K562 (cell line): ENCODE measurements around the gene CYSRT1. TPM values are rescaled to one million over a fixed set of nuclear protein-coding genes. Genes with fewer than 3 reads are reported as not detected.
A peak's percentile ranks its signal among the peaks of the same experiment; 100 is the strongest.

Experiments used
- ATAC-seq: fragments of 200-7000 bp; cut with Tn5 transposase; 3 replicates; pipeline ENCODE4 v1.9.1; 2020; ENCODE audit warnings: moderate library complexity
- BruUV-seq: library from RNA; stranded (reverse); fragments of 400-500 nt; replicated peaks from 2 replicates; lab custom pipeline; 2021; lab: Mats Ljungman, UMichigan
- CTCF ChIA-PET: fragments of 300-600 bp; formaldehyde crosslinking; extraction: SDS; loops from one replicate; lab custom pipeline; 2021; ENCODE audit warnings: low intra/inter-chr PET ratio; lab: Yijun Ruan, JAX
- POLR2A ChIA-PET: fragments of 300-600, 350-650 bp; sonication (Branson Sonifier 250); formaldehyde crosslinking; extraction: SDS; loops from one replicate; lab custom pipeline; 2021; ENCODE audit warnings: antibody characterized with exemption, inconsistent platforms; lab: Yijun Ruan, JAX
- DNase-seq, 4 experiments: peaks; one replicate each; pipeline versions ENCODE4 v3.0.0 to v3.0.0-alpha.2; 2011 to 2018; ENCODE audit warnings: low spot score in 3 of 4, mixed read lengths in 3 of 4; ENCODE audit errors: extremely low read depth in 1 of 4
- FAIRE-seq: peaks from 2 replicates; lab custom pipeline; 2011; peaks lifted over from hg19 to GRCh38; lab: Jason Lieb, UNC
- H2AFZ ChIP-seq: 2 replicates; pipeline ENCODE4 v1.6.0; 2011; ENCODE audit warnings: low read depth, low read length, control low read depth, inconsistent platforms
- H3K27ac ChIP-seq: fragments of 200-600 bp; 3 replicates; pipeline ENCODE4 v1.8.0; 2011; ENCODE audit warnings: low read depth, mild to moderate bottlenecking, control low read depth, inconsistent platforms, low read length, moderate library complexity, mixed read lengths; ENCODE audit errors: extremely low read depth
- H3K27me3 ChIP-seq, 2 experiments: fragments of 300-600 bp in 1 of 2; 2 replicates in 1 of 2; 3 replicates in 1 of 2; pipeline versions ENCODE4 v1.6.0 to v1.8.0; 2011; ENCODE audit warnings: inconsistent platforms in 2 of 2, low read length in 2 of 2, mild to moderate bottlenecking in 1 of 2, mixed read lengths in 1 of 2, moderate library complexity in 1 of 2; ENCODE audit not compliant: control insufficient read depth in 2 of 2, insufficient read depth in 2 of 2
- H3K36me3 ChIP-seq: fragments of 300-600 bp; 3 replicates; pipeline ENCODE4 v1.8.0; 2011; ENCODE audit warnings: mild to moderate bottlenecking, low read length, inconsistent platforms; ENCODE audit not compliant: control insufficient read depth, insufficient read depth
- H3K4me1 ChIP-seq, 2 experiments: fragments of 200-600 bp in 1 of 2; replicated peaks in 1 of 2; 2 replicates in 1 of 2; 3 replicates in 1 of 2; pipeline versions ENCODE4 v1.5.1 to v1.8.0; 2011; ENCODE audit warnings: inconsistent platforms in 2 of 2, low read length in 2 of 2, mild to moderate bottlenecking in 1 of 2, mixed read lengths in 1 of 2, moderate library complexity in 1 of 2; ENCODE audit not compliant: control insufficient read depth in 2 of 2, insufficient read depth in 2 of 2
- H3K4me2 ChIP-seq: 2 replicates; pipeline ENCODE4 v1.6.1; 2011; ENCODE audit warnings: low read length, control low read depth, inconsistent platforms, mixed read lengths; ENCODE audit not compliant: insufficient read depth
- H3K4me3 ChIP-seq: fragments of 200-600 bp; sonication (generic), shearing (Covaris generic); 2 replicates; pipeline ENCODE4 v1.5.1; 2016; ENCODE audit warnings: control low read depth, inconsistent platforms
- H3K79me2 ChIP-seq: fragments of 200-600 bp; 3 replicates; pipeline ENCODE4 v1.8.0; 2011; ENCODE audit warnings: low read length, inconsistent platforms; ENCODE audit not compliant: control insufficient read depth, insufficient read depth
- H3K9ac ChIP-seq, 2 experiments: 2 replicates each; pipeline versions ENCODE4 v1.6.0 to v1.6.1; 2011; ENCODE audit warnings: low read depth in 2 of 2, low read length in 2 of 2, control low read depth in 1 of 2, inconsistent platforms in 1 of 2, mild to moderate bottlenecking in 1 of 2, mixed read lengths in 1 of 2; ENCODE audit not compliant: insufficient read depth in 1 of 2
- H3K9me1 ChIP-seq: one replicate; pipeline ENCODE4 v1.6.0; 2011; ENCODE audit warnings: inconsistent platforms, mild to moderate bottlenecking, low read length, moderate library complexity; ENCODE audit not compliant: control insufficient read depth, insufficient read depth
- H3K9me3 ChIP-seq: replicated peaks from 2 replicates; pipeline ENCODE4 v1.5.1; 2011; ENCODE audit warnings: low read depth, low read length, inconsistent platforms; ENCODE audit not compliant: control insufficient read depth, insufficient read depth
- H4K20me1 ChIP-seq: replicated peaks from 2 replicates; pipeline ENCODE4 v1.6.1; 2011; ENCODE audit warnings: low read length, inconsistent platforms, mixed read lengths; ENCODE audit not compliant: control insufficient read depth, insufficient read depth
- DACH1 ChIP-seq: fragments of 450-650 bp; IDR thresholded peaks from 2 replicates; pipeline ENCODE4 v1.6.1; 2018; ENCODE audit not compliant: partially characterized antibody
- KLF6 ChIP-seq: fragments of 250-450 bp; sonication (Bioruptor Pico); IDR thresholded peaks from 2 replicates; pipeline ENCODE4 v1.4.0; 2020; ENCODE audit warnings: mild to moderate bottlenecking, moderate library complexity, borderline replicate concordance
- MTA1 ChIP-seq: fragments of 450-650 bp; IDR thresholded peaks from 2 replicates; pipeline ENCODE4 v1.6.1; 2017; ENCODE audit warnings: borderline replicate concordance
- RBBP5 ChIP-seq: fragments of 200-600 bp; sonication (generic); IDR thresholded peaks from 2 replicates; pipeline ENCODE4 v1.6.1; 2012; ENCODE audit warnings: borderline replicate concordance, mild to moderate bottlenecking, low read length, control low read depth, inconsistent platforms; ENCODE audit not compliant: insufficient read depth, poor library complexity, severe bottlenecking
- RBFOX2 ChIP-seq: fragments of 200-400 bp; formaldehyde crosslinking; IDR thresholded peaks from 2 replicates; pipeline ENCODE4 v1.6.1; 2017; ENCODE audit warnings: low read depth, mild to moderate bottlenecking, low read length, moderate library complexity
- WGBS: fragments of 100-300 bp; shearing (Covaris generic); methylation state at CpG from one replicate; pipeline ENCODE4 v1.1.6; 2016; ENCODE audit warnings: low coverage, mixed read lengths; ENCODE audit not compliant: insufficient coverage; ENCODE audit errors: missing lambda C conversion rate; 5-methylcytosine and 5-hydroxymethylcytosine counted together
- in situ Hi-C: fragments of 300-500 bp; cut with MboI; formaldehyde crosslinking; loops from 4 replicates; pipeline ENCODE4 v1.15.0; 2018; ENCODE audit warnings: inconsistent platforms, mixed read lengths
- intact Hi-C: fragments of 100-400 bp; cut with micrococcal nuclease; formaldehyde crosslinking; loops from 2 replicates; pipeline ENCODE4 v1.14.2; 2022
- polyA plus RNA-seq, 8 experiments: library from polyadenylated mRNA; depleted of rRNA in 4 of 8; stranded (reverse) in 5 of 8; unstranded in 3 of 8; fragments of >200 nt; fragmentation: Nextera tagmentation in 2 of 8; fragmentation: Illumina TruSeq in 1 of 8; extraction: Ambion mirVana in 2 of 8; extraction: Trizol in 1 of 8; gene quantifications; 2 replicates each; pipeline versions ENCODE4 v1.2.1 to v1.2.3, GENCODE V29; 2011 to 2014; ENCODE audit warnings: inconsistent platforms in 1 of 8, missing spikeins in 1 of 8
- total RNA-seq, 7 experiments: library from RNA; depleted of rRNA in 6 of 7; stranded (reverse); fragments of >200 nt in 6 of 7; fragmentation: Illumina TruSeq in 2 of 7; extraction: Trizol in 2 of 7; gene quantifications; 2 replicates each; pipeline versions ENCODE4 v1.2.1 to v1.2.3, GENCODE V29; 2011 to 2021; ENCODE audit warnings: low replicate concordance in 1 of 7
- TF ChIP-seq, protein P1 (sequence below), 3 experiments: IDR thresholded peaks in 2 of 3; conservative IDR thresholded peaks in 1 of 3; 2 replicates each; pipeline ENCODE4 v1.5.1; 2011 to 2012; ENCODE audit warnings: low read length in 3 of 3, mild to moderate bottlenecking in 3 of 3, control low read depth in 2 of 3, improper control_type of control experiment in 1 of 3, inconsistent platforms in 1 of 3, low read depth in 1 of 3, mixed read lengths in 1 of 3, moderate library complexity in 1 of 3; ENCODE audit not compliant: insufficient read depth in 2 of 3

Gene CYSRT1
- total and polyA plus RNA-seq, 9 of the 15 experiments (the other 6 are each of a cell fraction or from before 2014, with no cell fraction given), result 0.04 to 1.4 (median 0.42) TPM; not detected in 3

DNA sequence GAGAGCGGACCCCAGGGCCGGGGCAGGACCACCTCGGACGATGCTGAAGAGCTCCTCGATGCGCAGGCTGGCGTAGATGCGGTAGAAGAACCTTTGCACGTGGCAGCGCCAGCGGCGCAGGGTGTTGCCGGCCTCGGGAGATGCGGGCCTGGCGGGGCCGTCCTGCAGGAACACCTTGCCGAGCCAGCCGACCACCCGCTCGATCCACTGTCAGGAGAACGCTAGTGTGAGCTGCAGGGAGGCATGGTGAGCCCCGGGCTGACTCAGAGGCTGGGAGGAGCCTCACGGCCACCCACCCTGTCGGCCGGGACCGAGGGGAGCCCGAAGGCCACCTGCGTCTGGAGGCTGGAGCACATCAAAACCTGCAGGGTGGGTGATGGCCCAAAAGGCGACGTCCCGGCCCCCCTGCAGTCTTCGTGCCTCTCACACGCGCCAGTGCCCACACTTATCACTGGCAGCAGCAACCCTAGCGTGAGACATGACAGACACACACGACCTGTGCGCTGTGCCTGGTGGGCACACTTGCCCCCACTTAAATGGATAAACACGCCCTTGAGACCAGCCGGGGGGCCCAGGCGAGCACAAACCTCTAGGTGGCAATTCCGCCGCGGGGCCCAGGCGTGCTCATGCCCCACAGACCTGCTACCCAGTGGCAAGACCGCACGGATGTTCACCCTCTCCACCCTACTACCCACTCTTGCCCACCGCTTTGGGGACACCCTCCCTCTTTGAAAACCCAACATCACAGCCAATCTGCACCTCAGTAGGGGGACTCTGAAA, 39.9 kb upstream of the CYSRT1 start:
- no TSS peak for BruUV-seq
- no peak for FAIRE-seq
- Histone ChIP-seq H3K79me2 (peaks cover 36% of the 10 kb centered on the region), H3K9ac (peak overlapping the region in 1 of 2 experiments; percentile 41; a peak in 1 of 4 replicates)
- POLR2A ChIA-PET, result interaction anchor here (0.5 to 1.0 kb wide), 2 partner anchors 9 to 12 kb away, joined by 3 to 9 read pairs; no protein-coding TSS in a partner anchor
- TF ChIP-seq RBFOX2 (0 out of 2 replicates have a peak, but pooled peaks have one; percentile 15), KLF6 (CRISPR knock-in tag) (no peak), DACH1 (no peak), MTA1 (no peak), RBBP5 (no peak)
- TF ChIP-seq, protein P1, sequence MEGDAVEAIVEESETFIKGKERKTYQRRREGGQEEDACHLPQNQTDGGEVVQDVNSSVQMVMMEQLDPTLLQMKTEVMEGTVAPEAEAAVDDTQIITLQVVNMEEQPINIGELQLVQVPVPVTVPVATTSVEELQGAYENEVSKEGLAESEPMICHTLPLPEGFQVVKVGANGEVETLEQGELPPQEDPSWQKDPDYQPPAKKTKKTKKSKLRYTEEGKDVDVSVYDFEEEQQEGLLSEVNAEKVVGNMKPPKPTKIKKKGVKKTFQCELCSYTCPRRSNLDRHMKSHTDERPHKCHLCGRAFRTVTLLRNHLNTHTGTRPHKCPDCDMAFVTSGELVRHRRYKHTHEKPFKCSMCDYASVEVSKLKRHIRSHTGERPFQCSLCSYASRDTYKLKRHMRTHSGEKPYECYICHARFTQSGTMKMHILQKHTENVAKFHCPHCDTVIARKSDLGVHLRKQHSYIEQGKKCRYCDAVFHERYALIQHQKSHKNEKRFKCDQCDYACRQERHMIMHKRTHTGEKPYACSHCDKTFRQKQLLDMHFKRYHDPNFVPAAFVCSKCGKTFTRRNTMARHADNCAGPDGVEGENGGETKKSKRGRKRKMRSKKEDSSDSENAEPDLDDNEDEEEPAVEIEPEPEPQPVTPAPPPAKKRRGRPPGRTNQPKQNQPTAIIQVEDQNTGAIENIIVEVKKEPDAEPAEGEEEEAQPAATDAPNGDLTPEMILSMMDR (IDR thresholded peaks at IDR 0.05 in 2 of 3, conservative IDR thresholded peaks at IDR 0.05 in 1 of 3; ENCODE audit: insufficient read depth in 2 of 3, low read depth in 1 of 3, low read length in 3 of 3), result no peak
- TF ChIP-seq, all 486 proteins: peak for 1
- DNase-seq (no peak), ATAC-seq (no peak)
- no peak overlapping the region for H3K4me3 ChIP-seq
- WGBS, result 93% methylated on average over 39 of the region's 48 CpGs
- CTCF ChIA-PET, result no interaction called here
- H2AFZ ChIP-seq, result no peak overlapping the region
- H3K4me1 ChIP-seq, result peaks cover 18 to 79% of the 10 kb centered on the region in 2 experiments
- no peaks in the 10 kb centered on the region for H3K27me3 ChIP-seq
- no peak overlapping the region for H3K4me2 ChIP-seq
- no peaks in the 10 kb centered on the region for H3K9me3 ChIP-seq
- peaks cover 8% of the 10 kb centered on the region for H4K20me1 ChIP-seq
- H3K27ac ChIP-seq, result no peak overlapping the region
- H3K9me1 ChIP-seq, result no peaks in the 10 kb centered on the region
- H3K36me3 ChIP-seq, result peaks cover 72% of the 10 kb centered on the region; the same call in 2 of the 3 replicates
- in situ Hi-C loops (loop anchor here (5.0 kb wide), 1 partner anchor 42 kb away; the partner anchor contains the start of genes CYSRT1 and RNF224), intact Hi-C loops (no loop called here)
